Effector memory CD4-positive, alpha-beta T cell (primary cell): ENCODE data around the gene KHDRBS1.

Experiments
- DNase-seq, 3 donors: peaks; one replicate each; pipeline ENCODE4 v3.0.0-alpha.2; 2020
- H3K27ac ChIP-seq: 2 replicates; pipeline ENCODE4 v1.7.0; 2013; ENCODE audit warnings: mild to moderate bottlenecking, low read length, moderate library complexity; ENCODE audit not compliant: insufficient read depth, poor library complexity, severe bottlenecking
- H3K27me3 ChIP-seq: replicated peaks from 2 replicates; pipeline ENCODE4 v1.7.0; 2013; ENCODE audit warnings: mild to moderate bottlenecking, low read length; ENCODE audit not compliant: insufficient read depth, control insufficient read depth, poor library complexity, severe bottlenecking
- H3K36me3 ChIP-seq: 2 replicates; pipeline ENCODE4 v1.7.0; 2013; ENCODE audit warnings: mild to moderate bottlenecking, low read length, moderate library complexity; ENCODE audit not compliant: control insufficient read depth, insufficient read depth
- H3K4me1 ChIP-seq: 2 replicates; pipeline ENCODE4 v1.7.0; 2013; ENCODE audit warnings: low read length, mild to moderate bottlenecking; ENCODE audit not compliant: control insufficient read depth, insufficient read depth, poor library complexity, severe bottlenecking
- H3K4me3 ChIP-seq: 2 replicates; pipeline ENCODE4 v1.7.0; 2013; ENCODE audit warnings: low read length, low read depth, mild to moderate bottlenecking; ENCODE audit not compliant: insufficient read depth, poor library complexity, severe bottlenecking
- H3K9me3 ChIP-seq: 2 replicates; pipeline ENCODE4 v1.7.0; 2013; ENCODE audit warnings: mild to moderate bottlenecking, low read length, moderate library complexity; ENCODE audit not compliant: control insufficient read depth

Gene KHDRBS1

GRCh38 chr1:32031578-32032274, 18.1 kb downstream of the KHDRBS1 start:
- Histone ChIP-seq H3K36me3 (peaks cover 59% of the 10 kb centered on the region), H3K9me3 (no peaks in the 10 kb centered on the region), H3K4me3 (no peak overlapping the region), H3K27ac (no peak overlapping the region), H3K27me3 (no peaks in the 10 kb centered on the region), H3K4me1 (peaks cover 3% of the 10 kb centered on the region)
- DNase-seq: no peak

- H3K27me3 ChIP-seq: no peaks in the 10 kb centered on the region
- H3K36me3 ChIP-seq: peaks cover 64% of the 10 kb centered on the region
- no peak overlapping the region for H3K4me3 ChIP-seq
- peaks cover 3% of the 10 kb centered on the region for H3K4me1 ChIP-seq
- H3K9me3 ChIP-seq: no peaks in the 10 kb centered on the region
- DNase-seq: no peak
- no peak overlapping the region for H3K27ac ChIP-seq
These were observed 18.6 kb downstream of the KHDRBS1 start for GRCh38 chr1:32032275-32032615.

- Histone ChIP-seq H3K4me1 (no peaks in the 10 kb centered on the region), H3K27me3 (no peaks in the 10 kb centered on the region), H3K4me3 (no peak overlapping the region), H3K9me3 (no peaks in the 10 kb centered on the region), H3K36me3 (peaks cover 88% of the 10 kb centered on the region), H3K27ac (no peak overlapping the region)
- DNase-seq: no peak
These were observed 21.5 kb downstream of the KHDRBS1 start for GRCh38 chr1:32035119-32035518.

GRCh38 chr1:32040711-32041110, 27.0 kb downstream of the KHDRBS1 start:
- Histone ChIP-seq H3K9me3 (no peaks in the 10 kb centered on the region), H3K27me3 (no peaks in the 10 kb centered on the region), H3K4me3 (no peak overlapping the region), H3K4me1 (no peaks in the 10 kb centered on the region), H3K36me3 (peaks cover 66% of the 10 kb centered on the region), H3K27ac (no peak overlapping the region)
- no peak for DNase-seq

GRCh38 chr1:32042330-32042729, 28.7 kb downstream of the KHDRBS1 start:
- Histone ChIP-seq H3K9me3 (no peaks in the 10 kb centered on the region), H3K27ac (no peak overlapping the region)

GRCh38 chr1:32044234-32044633, 30.6 kb downstream of the KHDRBS1 start:
- no peak overlapping the region for H3K4me3 ChIP-seq
- H3K36me3 ChIP-seq: peaks cover 64% of the 10 kb centered on the region
- no peaks in the 10 kb centered on the region for H3K9me3 ChIP-seq
- DNase-seq: no peak
- H3K27ac ChIP-seq: no peak overlapping the region
- no peaks in the 10 kb centered on the region for H3K4me1 ChIP-seq
- no peaks in the 10 kb centered on the region for H3K27me3 ChIP-seq

More at GRCh38 chr1:32042330-32042729, 28.7 kb downstream of the KHDRBS1 start:
- H3K36me3 ChIP-seq: peaks cover 65% of the 10 kb centered on the region
- H3K27me3 ChIP-seq: no peaks in the 10 kb centered on the region
- H3K4me1 ChIP-seq: no peaks in the 10 kb centered on the region
- no peak overlapping the region for H3K4me3 ChIP-seq
- DNase-seq: no peak

GRCh38 chr1:32045772-32046171, 32.1 kb downstream of the KHDRBS1 start:
- H3K9me3 ChIP-seq: no peaks in the 10 kb centered on the region
- no peak overlapping the region for H3K4me3 ChIP-seq
- no peaks in the 10 kb centered on the region for H3K27me3 ChIP-seq
- no peak for DNase-seq
- no peaks in the 10 kb centered on the region for H3K4me1 ChIP-seq
- H3K36me3 ChIP-seq: peaks cover 53% of the 10 kb centered on the region
- H3K27ac ChIP-seq: no peak overlapping the region

GRCh38 chr1:32047701-32048100, 34.0 kb downstream of the KHDRBS1 start:
- Histone ChIP-seq H3K4me3 (no peak overlapping the region), H3K27ac (no peak overlapping the region), H3K4me1 (no peaks in the 10 kb centered on the region), H3K27me3 (no peaks in the 10 kb centered on the region), H3K9me3 (no peaks in the 10 kb centered on the region), H3K36me3 (peaks cover 62% of the 10 kb centered on the region)
- DNase-seq: no peak

- Histone ChIP-seq H3K4me3 (no peak overlapping the region), H3K36me3 (peaks cover 68% of the 10 kb centered on the region), H3K4me1 (no peaks in the 10 kb centered on the region), H3K27me3 (no peaks in the 10 kb centered on the region), H3K27ac (no peak overlapping the region), H3K9me3 (no peaks in the 10 kb centered on the region)
- no peak for DNase-seq
These were observed 34.8 kb downstream of the KHDRBS1 start for GRCh38 chr1:32048440-32048839.

- no peak for DNase-seq
- no peaks in the 10 kb centered on the region for H3K4me1 ChIP-seq
- peaks cover 75% of the 10 kb centered on the region for H3K36me3 ChIP-seq
- no peaks in the 10 kb centered on the region for H3K9me3 ChIP-seq
- H3K27me3 ChIP-seq: no peaks in the 10 kb centered on the region
- H3K27ac ChIP-seq: no peak overlapping the region
- no peak overlapping the region for H3K4me3 ChIP-seq
These were observed 38.0 kb downstream of the KHDRBS1 start for GRCh38 chr1:32051706-32052105.
